Measurements from ENCODE around the gene MRPL9.
"Not testable (repeated sequence)": the region's sequence is repeated elsewhere in the genome, so short reads cannot be mapped to it uniquely, and the experiment has no call there.

The MRPL9 gene

DNA sequence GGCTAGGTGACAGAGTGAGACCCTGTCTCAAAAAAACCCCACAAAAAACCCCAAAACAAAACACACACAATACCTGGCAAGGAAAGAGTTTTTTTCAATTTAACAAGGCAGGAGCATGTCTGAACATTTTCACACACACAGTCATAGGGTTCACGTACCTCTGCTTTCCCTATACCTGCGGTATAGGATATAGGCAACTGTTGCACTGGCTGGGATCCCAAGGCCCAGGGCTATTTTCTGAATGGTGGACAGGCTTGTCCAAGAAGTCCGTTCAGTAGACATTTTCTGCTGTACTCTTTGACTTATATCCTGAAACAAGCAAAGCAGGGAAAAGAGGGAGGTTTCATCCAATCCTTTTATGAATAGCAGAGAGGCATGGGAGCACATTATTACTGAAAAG, 19.4 kb upstream of the MRPL9 start:
- WGBS, 2 experiments (ENCODE audit: insufficient coverage in 2 of 2), result 90 to 91% methylated on average over 2 to 3 of the region's 3 CpGs
- Histone ChIP-seq H3K9me3 (ENCODE audit: control insufficient read depth, low read length) (no peaks in the 10 kb centered on the region), H3K4me3 (ENCODE audit: extremely low read depth, insufficient read depth, low read length, poor library complexity, severe bottlenecking) (no peak overlapping the region), H3K4me1 (ENCODE audit: control insufficient read depth, insufficient read depth, low read length, poor library complexity, severe bottlenecking) (no peaks in the 10 kb centered on the region), H3K27ac (ENCODE audit: low read depth, low read length, severe bottlenecking) (no peak overlapping the region), H3K36me3 (ENCODE audit: control insufficient read depth, insufficient read depth, low read length) (peaks cover 16% of the 10 kb centered on the region)

DNA sequence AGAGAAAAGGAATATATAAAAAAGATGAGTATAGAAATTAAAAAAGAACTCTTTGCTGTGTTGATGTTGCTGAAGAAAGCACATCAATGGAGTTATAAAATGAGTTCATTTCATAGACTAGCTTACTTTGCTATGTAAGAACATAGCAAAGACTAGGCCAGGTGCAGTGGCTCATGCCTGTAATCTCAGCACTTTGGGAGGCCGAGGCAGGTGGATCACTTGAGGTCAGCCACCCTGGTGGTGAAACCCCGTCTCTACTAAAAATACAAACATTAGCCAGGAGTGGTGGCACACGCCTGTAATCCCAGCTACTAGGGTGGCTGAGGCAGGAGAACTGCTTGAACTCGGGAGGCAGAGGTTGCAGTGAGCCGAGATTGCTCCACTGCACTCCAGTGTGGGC, 18.7 kb upstream of the MRPL9 start:
- H3K9me3 ChIP-seq (ENCODE audit: control insufficient read depth, low read length); H3K27ac ChIP-seq (ENCODE audit: low read depth, low read length, severe bottlenecking); H3K4me1 ChIP-seq (ENCODE audit: control insufficient read depth, insufficient read depth, low read length, poor library complexity, severe bottlenecking); H3K4me3 ChIP-seq (ENCODE audit: extremely low read depth, insufficient read depth, low read length, poor library complexity, severe bottlenecking): not testable (repeated sequence)
- H3K36me3 ChIP-seq (ENCODE audit: control insufficient read depth, insufficient read depth, low read length), result peaks cover 18% of the 10 kb centered on the region
- whole genome bisulfite sequencing, 2 experiments (ENCODE audit: insufficient coverage in 2 of 2), result 94 to 95% methylated on average over 4 to 5 of the region's 5 CpGs

DNA sequence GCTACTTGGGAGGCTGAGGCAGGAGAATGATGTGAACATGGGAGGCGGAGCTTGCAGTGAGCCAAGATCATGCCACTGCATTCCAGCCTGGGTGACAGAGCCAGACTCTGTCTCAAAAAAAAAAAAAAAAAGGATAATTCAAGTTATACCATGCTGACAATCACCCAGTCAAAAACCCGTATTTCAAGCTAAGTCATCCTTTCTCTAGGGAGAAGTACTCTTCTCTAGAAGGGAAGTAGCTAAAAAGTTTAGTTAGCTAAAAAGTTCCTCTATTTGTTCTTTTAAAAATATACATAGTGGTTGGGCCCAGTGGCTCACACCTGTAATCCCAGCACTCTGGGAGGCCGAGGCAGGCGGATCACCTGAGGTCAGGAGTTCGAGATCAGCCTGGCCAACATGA, 17.4 kb upstream of the MRPL9 start:
- not testable (repeated sequence) for H3K4me1 ChIP-seq (ENCODE audit: control insufficient read depth, insufficient read depth, low read length, poor library complexity, severe bottlenecking); H3K27ac ChIP-seq (ENCODE audit: low read depth, low read length, severe bottlenecking); H3K9me3 ChIP-seq (ENCODE audit: control insufficient read depth, low read length); H3K4me3 ChIP-seq (ENCODE audit: extremely low read depth, insufficient read depth, low read length, poor library complexity, severe bottlenecking)
- WGBS, 2 experiments (ENCODE audit: insufficient coverage in 2 of 2), result 88 to 100% methylated on average over 3 to 4 of the region's 5 CpGs
- peaks cover 23% of the 10 kb centered on the region for H3K36me3 ChIP-seq (ENCODE audit: control insufficient read depth, insufficient read depth, low read length)

DNA sequence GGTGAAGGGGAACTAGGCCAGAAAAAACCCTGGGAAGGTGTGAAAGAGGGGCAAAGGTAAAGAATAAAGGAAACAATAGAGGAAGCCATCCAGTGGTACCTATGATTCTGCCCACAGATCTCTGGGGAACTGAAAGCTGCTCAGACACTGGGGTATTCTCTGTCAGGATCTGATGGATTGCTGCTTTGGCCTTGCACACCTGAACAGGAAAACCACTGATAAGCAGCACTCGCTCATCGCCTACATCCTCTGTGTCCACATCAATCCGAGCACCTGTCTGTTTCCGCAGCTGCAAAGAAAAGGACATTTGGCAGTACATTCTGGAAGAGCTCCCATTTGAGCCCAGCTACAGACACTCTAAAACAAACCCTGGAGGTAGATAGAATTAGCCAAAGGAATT, 16.6 kb upstream of the MRPL9 start:
- Histone ChIP-seq H3K27ac (ENCODE audit: low read depth, low read length, severe bottlenecking) (no peak overlapping the region), H3K9me3 (ENCODE audit: control insufficient read depth, low read length) (no peaks in the 10 kb centered on the region), H3K4me3 (ENCODE audit: extremely low read depth, insufficient read depth, low read length, poor library complexity, severe bottlenecking) (no peak overlapping the region), H3K4me1 (ENCODE audit: control insufficient read depth, insufficient read depth, low read length, poor library complexity, severe bottlenecking) (no peaks in the 10 kb centered on the region), H3K36me3 (ENCODE audit: control insufficient read depth, insufficient read depth, low read length) (peaks cover 32% of the 10 kb centered on the region)
- WGBS, 2 experiments (ENCODE audit: insufficient coverage in 2 of 2), result 82 to 89% methylated on average over 3 to 4 of the region's 4 CpGs

DNA sequence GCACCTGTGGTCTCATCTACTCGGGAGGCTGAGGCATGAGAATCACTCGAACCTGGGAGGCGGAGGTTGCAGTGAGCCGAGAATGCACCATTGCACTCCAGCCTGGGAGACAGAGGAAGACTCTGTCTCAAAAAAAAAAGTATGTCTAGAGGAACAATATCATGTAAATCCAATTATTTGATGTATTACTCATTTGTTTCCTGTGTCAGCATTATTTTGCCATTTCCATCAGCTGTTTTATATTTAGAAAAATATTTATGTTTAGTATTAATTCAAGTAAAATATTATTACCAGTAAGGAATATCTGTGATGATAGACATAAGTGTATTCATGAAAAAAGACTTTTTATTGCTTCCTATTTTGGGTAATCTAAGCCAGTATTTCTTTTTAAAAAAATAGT, 14.0 kb upstream of the MRPL9 start:
- peaks cover 38% of the 10 kb centered on the region for H3K36me3 ChIP-seq (ENCODE audit: control insufficient read depth, insufficient read depth, low read length)
- H3K4me3 ChIP-seq (ENCODE audit: extremely low read depth, insufficient read depth, low read length, poor library complexity, severe bottlenecking), result no peak overlapping the region
- 60 to 79% methylated on average over 1 to 3 of the region's 4 CpGs for WGBS, 2 experiments (ENCODE audit: insufficient coverage in 2 of 2)
- no peaks in the 10 kb centered on the region for H3K4me1 ChIP-seq (ENCODE audit: control insufficient read depth, insufficient read depth, low read length, poor library complexity, severe bottlenecking)
- H3K27ac ChIP-seq (ENCODE audit: low read depth, low read length, severe bottlenecking), result no peak overlapping the region
- H3K9me3 ChIP-seq (ENCODE audit: control insufficient read depth, low read length), result no peaks in the 10 kb centered on the region

DNA sequence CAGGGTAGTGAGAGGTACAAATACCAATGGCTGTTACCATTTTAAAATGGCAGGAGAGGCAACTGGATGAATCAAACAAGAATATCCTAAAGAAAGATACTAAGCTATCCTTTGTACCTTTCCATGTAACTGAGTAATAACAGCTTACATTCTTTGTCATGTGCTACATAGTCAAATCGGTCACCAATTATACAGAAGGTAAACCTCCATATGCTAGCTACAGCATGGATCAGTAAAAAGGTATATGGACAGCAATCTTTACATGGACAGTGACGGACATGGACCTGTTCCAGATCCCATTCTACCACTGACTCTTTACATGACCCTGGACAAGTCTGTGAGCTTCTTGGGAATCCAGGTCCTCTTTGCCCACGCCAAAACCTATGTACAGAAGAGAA, 13.4 kb upstream of the MRPL9 start:
- no peaks in the 10 kb centered on the region for H3K9me3 ChIP-seq (ENCODE audit: control insufficient read depth, low read length)
- WGBS, 2 experiments (ENCODE audit: insufficient coverage in 2 of 2), result 85 to 100% methylated on average over 1 to 2 of the region's 3 CpGs
- peaks cover 38% of the 10 kb centered on the region for H3K36me3 ChIP-seq (ENCODE audit: control insufficient read depth, insufficient read depth, low read length)
- no peak overlapping the region for H3K27ac ChIP-seq (ENCODE audit: low read depth, low read length, severe bottlenecking)
- no peak overlapping the region for H3K4me3 ChIP-seq (ENCODE audit: extremely low read depth, insufficient read depth, low read length, poor library complexity, severe bottlenecking)
- no peaks in the 10 kb centered on the region for H3K4me1 ChIP-seq (ENCODE audit: control insufficient read depth, insufficient read depth, low read length, poor library complexity, severe bottlenecking)

DNA sequence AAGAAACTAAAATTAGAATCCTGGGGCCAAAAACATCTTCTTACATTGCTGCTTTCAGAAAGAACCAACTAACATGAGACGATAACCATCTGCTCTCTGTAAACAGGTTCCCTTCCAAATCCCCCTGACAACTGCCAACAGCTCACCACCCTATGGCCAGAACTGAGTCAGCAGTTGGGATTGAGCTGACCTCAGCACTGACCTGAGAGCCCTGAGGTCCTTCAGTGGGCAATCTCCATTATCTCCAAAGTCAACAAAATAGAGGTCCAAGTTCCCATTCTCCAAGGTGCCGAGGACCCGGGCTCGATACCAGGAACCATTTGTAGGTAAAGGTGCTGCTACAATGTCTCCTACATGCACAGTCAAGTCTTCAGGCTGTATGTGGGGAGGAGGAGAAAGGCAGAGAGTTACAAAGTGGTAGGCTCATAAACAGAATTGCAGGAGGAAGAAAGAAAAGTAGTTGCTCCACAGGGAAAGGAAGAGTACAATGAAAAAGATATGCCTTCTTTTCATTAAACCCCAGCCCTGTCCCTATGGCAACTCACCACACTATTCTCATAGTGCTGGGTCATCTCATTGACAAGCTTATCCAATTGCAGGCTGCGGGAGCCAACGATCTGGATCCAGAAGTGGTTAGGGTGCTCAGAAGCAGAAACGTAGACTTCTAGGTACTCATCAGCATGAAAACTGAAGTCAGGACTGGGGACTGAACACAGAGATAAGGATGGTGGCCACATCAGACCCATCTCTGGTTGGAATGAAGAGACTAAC, 12.8 kb upstream of the MRPL9 start:
- 97% methylated on average over 5 to 6 of the region's 7 CpGs for WGBS, 2 experiments (ENCODE audit: insufficient coverage in 2 of 2)
- no peaks in the 10 kb centered on the region for H3K9me3 ChIP-seq (ENCODE audit: control insufficient read depth, low read length)
- no peak overlapping the region for H3K27ac ChIP-seq (ENCODE audit: low read depth, low read length, severe bottlenecking)
- no peak overlapping the region for H3K4me3 ChIP-seq (ENCODE audit: extremely low read depth, insufficient read depth, low read length, poor library complexity, severe bottlenecking)
- H3K4me1 ChIP-seq (ENCODE audit: control insufficient read depth, insufficient read depth, low read length, poor library complexity, severe bottlenecking), result no peaks in the 10 kb centered on the region
- peaks cover 33% of the 10 kb centered on the region for H3K36me3 ChIP-seq (ENCODE audit: control insufficient read depth, insufficient read depth, low read length)

DNA sequence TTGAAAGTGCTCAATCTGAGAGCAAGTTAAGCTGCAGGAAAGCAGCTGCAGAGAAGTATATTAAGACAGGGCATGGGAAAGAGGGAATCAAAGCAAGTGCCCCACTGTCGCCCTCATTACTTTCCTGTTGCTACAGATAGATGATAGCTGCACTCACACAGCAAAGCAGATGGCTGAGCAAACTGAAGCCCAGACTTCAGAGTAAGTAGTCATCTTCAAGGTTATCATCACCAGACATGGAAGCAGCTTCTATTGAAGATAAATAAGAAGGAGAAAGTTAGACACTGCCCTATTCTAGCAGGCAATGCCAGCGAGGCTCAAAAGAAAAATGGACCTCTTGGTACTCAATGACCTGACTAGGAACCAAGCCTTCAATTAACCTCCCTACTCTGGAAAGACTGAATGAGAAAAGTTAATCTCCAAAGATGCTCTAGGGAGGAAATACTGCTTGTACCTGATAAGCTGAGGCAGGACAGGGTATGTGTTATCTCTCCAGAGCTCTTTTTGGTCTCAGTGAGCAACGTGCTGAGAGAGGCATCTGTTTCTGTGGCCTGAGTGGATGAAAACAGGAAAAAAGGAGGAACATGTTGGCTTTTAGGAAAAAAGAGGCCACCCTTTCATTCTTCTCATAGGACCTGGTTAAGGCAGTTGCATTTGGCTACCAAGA, 11.1 kb upstream of the MRPL9 start:
- Histone ChIP-seq H3K9me3 (ENCODE audit: control insufficient read depth, low read length) (peaks cover 3% of the 10 kb centered on the region), H3K4me1 (ENCODE audit: control insufficient read depth, insufficient read depth, low read length, poor library complexity, severe bottlenecking) (no peaks in the 10 kb centered on the region), H3K36me3 (ENCODE audit: control insufficient read depth, insufficient read depth, low read length) (peaks cover 31% of the 10 kb centered on the region), H3K4me3 (ENCODE audit: extremely low read depth, insufficient read depth, low read length, poor library complexity, severe bottlenecking) (no peak overlapping the region), H3K27ac (ENCODE audit: low read depth, low read length, severe bottlenecking) (no peak overlapping the region)
- 60 to 89% methylated on average over 1 to 2 of the region's 3 CpGs for WGBS, 2 experiments (ENCODE audit: insufficient coverage in 2 of 2)

DNA sequence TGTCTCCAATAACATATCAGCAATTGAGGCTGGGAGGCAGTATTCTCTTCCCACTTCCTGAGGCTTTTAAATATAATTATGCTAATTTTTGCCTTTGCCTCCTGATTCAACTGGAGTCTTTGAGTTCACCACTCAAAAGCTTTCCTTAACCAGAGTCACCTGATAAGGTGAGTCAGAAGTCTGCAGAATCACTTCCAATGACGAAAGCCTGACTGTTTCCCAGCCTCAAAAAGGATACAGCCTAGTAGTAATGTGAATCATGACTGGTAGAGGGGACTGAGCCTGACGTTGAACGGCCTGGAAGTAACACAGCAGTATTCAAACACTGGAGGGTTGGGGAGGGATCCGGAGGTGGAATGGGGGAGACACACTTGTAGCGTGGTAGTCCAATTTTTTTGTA, 10.4 kb upstream of the MRPL9 start:
- H3K27ac ChIP-seq (ENCODE audit: low read depth, low read length, severe bottlenecking), result no peak overlapping the region
- H3K9me3 ChIP-seq (ENCODE audit: control insufficient read depth, low read length), result peaks cover 3% of the 10 kb centered on the region
- WGBS, 2 experiments (ENCODE audit: insufficient coverage in 2 of 2), result 84 to 89% methylated on average over 3 of the region's 5 CpGs

DNA sequence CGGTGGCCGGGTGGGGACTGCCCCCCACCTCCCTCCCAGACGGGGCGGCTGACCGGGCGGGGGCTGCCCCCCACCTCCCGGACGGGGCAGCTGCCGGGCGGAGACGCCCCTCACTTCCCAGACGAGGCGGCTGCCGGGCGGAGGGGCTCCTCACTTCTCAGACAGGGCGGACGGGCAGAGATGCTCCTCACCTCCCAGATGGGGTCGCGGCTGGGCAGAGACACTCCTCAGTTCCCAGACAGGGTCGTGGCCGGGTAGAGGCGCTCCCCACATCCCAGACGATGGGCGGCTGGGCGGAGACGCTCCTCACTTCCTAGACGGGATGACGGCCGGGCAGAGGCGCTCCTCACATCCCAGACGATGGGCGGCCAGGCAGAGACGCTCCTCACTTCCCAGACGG, 6.0 kb upstream of the MRPL9 start:
- not testable (repeated sequence) for H3K4me1 ChIP-seq (ENCODE audit: control insufficient read depth, insufficient read depth, low read length, poor library complexity, severe bottlenecking); H3K27ac ChIP-seq (ENCODE audit: low read depth, low read length, severe bottlenecking); H3K36me3 ChIP-seq (ENCODE audit: control insufficient read depth, insufficient read depth, low read length); H3K9me3 ChIP-seq (ENCODE audit: control insufficient read depth, low read length); H3K4me3 ChIP-seq (ENCODE audit: extremely low read depth, insufficient read depth, low read length, poor library complexity, severe bottlenecking)
- 89 to 92% methylated on average over 12 to 14 of the region's 34 CpGs for WGBS, 2 experiments (ENCODE audit: insufficient coverage in 2 of 2)

More for the DNA sequence above, 10.4 kb upstream of the MRPL9 start:
- Histone ChIP-seq H3K4me3 (ENCODE audit: extremely low read depth, insufficient read depth, low read length, poor library complexity, severe bottlenecking) (no peak overlapping the region), H3K4me1 (ENCODE audit: control insufficient read depth, insufficient read depth, low read length, poor library complexity, severe bottlenecking) (no peaks in the 10 kb centered on the region), H3K36me3 (ENCODE audit: control insufficient read depth, insufficient read depth, low read length) (peaks cover 30% of the 10 kb centered on the region)

DNA sequence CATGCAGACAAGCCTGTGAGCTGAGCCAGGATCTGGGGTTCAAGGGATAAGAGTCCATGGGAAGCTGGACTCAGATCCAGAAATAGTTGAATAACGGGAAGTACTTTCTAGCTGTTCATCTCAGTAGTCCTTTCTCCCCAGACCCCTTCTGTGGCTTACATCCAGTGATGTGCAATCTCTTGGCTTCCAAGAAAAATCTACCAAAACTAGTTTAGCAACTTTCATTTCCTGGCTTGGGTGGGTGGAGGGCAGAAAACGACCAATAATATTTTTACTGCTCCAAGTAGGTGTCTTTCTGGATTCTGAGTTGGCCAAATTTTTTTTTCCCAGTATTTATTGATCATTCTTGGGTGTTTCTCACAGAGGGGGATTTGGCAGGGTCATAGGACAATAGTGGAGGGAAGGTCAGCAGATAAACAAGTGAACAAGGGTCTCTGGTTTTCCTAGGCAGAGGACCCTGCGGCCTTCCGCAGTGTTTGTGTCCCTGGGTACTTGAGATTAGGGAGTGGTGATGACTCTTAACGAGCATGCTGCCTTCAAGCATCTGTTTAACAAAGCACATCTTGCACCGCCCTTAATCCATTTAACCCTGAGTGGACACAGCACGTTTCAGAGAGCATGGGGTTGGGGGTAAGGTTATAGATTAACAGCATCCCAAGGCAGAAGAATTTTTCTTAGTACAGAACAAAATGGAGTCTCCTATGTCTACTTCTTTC, 5.2 kb upstream of the MRPL9 start:
- not testable (repeated sequence) for H3K36me3 ChIP-seq (ENCODE audit: control insufficient read depth, insufficient read depth, low read length); H3K9me3 ChIP-seq (ENCODE audit: control insufficient read depth, low read length); H3K4me1 ChIP-seq (ENCODE audit: control insufficient read depth, insufficient read depth, low read length, poor library complexity, severe bottlenecking); H3K27ac ChIP-seq (ENCODE audit: low read depth, low read length, severe bottlenecking); H3K4me3 ChIP-seq (ENCODE audit: extremely low read depth, insufficient read depth, low read length, poor library complexity, severe bottlenecking)
- WGBS, 2 experiments (ENCODE audit: insufficient coverage in 2 of 2), result 83 to 100% methylated on average over 1 of the region's 7 CpGs

All from mesodermal cell (in vitro differentiated cells).